ENCODE results near the gene STAM.

GRCh38 chr10:17617031-17617911 lies 26.7 kb upstream of the STAM start, which contains the start of gene HACD1:
- peak; percentile 51 for TF ChIP-seq CTCF (IDR thresholded peaks at IDR 0.05; ENCODE audit: poor library complexity, severe bottlenecking)
- TF ChIP-seq POLR2AphosphoS5 (IDR thresholded peaks at IDR 0.05), result no peak
- no peak for TF ChIP-seq REST (IDR thresholded peaks at IDR 0.05; ENCODE audit: borderline replicate concordance)
- no peak for TF ChIP-seq TAF1 (IDR thresholded peaks at IDR 0.05; ENCODE audit: low read depth)
- TF ChIP-seq MXI1 (conservative IDR thresholded peaks at IDR 0.05; ENCODE audit: poor library complexity, severe bottlenecking), result peak; percentile 63

Data from neural cell (in vitro differentiated cells).